ENCODE results near the gene TMEM168.

- TF ChIP-seq CTCF (IDR thresholded peaks at IDR 0.05; ENCODE audit: extremely low read depth in 1 of 2, insufficient read depth in 1 of 2, low read depth in 1 of 2, low read length in 2 of 2) = no peak
- no peak for TF ChIP-seq POLR2AphosphoS5 (IDR thresholded peaks at IDR 0.05; ENCODE audit: insufficient read depth, low read depth, low read length)
Measured at GRCh38 chr7:112752576-112752975, 37.6 kb downstream of the TMEM168 start.

All from endothelial cell of umbilical vein (primary cell).